Mucosa of stomach (tissue), 1 donor: ENCODE measurements around the gene B3GNT3.
A peak's percentile ranks its signal among the peaks of the same experiment; 100 is the strongest.

Experiments
- H3K27me3 ChIP-seq: one replicate; pipeline ENCODE4 v1.7.0; 2013; ENCODE audit warnings: mild to moderate bottlenecking, low read length; ENCODE audit not compliant: control insufficient read depth, insufficient read depth
- H3K36me3 ChIP-seq: one replicate; pipeline ENCODE4 v1.7.0; 2013; ENCODE audit warnings: low read length; ENCODE audit not compliant: control insufficient read depth, insufficient read depth
- H3K4me1 ChIP-seq: one replicate; pipeline ENCODE4 v1.7.0; 2013; ENCODE audit warnings: mild to moderate bottlenecking, low read length; ENCODE audit not compliant: control insufficient read depth, insufficient read depth
- H3K4me3 ChIP-seq: one replicate; pipeline ENCODE4 v1.7.0; 2013; ENCODE audit warnings: low read length
- H3K9ac ChIP-seq: one replicate; pipeline ENCODE4 v1.7.0; 2013; ENCODE audit warnings: mild to moderate bottlenecking, low read length, moderate library complexity
- H3K9me3 ChIP-seq: one replicate; pipeline ENCODE4 v1.7.0; 2013; ENCODE audit warnings: mild to moderate bottlenecking, low read length, moderate library complexity; ENCODE audit not compliant: control insufficient read depth
- donor health status: Pancreatic carcinoma.

Gene B3GNT3

DNA sequence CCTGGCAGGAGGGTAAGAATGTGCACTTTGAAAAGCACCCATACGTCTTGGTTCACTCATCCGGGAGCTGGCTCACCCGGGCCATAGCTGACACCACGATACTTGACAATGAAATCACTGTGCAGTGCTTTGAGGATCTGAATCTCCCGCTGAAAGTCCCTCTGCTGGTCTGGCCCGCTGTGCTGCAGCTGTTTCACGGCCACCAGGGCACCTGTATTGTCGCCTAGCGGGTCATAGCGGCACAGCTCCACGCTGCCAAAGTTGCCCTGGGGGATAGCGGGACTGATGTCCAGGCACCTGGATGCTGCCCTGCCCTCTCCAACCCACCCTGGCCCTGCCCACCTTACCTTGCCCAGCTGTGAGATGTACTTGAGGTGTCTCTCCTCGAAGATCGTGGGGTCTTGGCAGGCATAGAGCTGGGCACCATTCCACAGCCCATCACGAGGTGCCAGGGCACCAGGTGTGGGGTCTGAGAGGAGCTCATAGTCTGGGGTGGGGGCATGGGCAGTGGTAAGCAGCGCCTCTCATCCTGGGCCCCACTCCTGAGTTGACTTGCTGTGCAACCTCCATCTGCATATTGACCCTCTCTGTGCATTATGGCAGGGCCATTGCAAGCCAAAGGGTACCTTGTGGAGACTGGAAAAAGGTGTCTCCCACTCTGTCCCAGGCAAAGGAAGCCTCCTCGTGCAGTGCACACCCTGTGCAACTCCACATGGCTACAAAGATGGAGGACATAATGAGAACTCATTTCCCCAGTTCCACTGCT is 37.7 kb downstream of the B3GNT3 start:
- Histone ChIP-seq H3K4me1 (peaks cover 8% of the 10 kb centered on the region), H3K36me3 (no peaks in the 10 kb centered on the region), H3K27me3 (peaks cover 11% of the 10 kb centered on the region), H3K4me3 (no peak overlapping the region), H3K9me3 (no peaks in the 10 kb centered on the region), H3K9ac (no peak overlapping the region)

DNA sequence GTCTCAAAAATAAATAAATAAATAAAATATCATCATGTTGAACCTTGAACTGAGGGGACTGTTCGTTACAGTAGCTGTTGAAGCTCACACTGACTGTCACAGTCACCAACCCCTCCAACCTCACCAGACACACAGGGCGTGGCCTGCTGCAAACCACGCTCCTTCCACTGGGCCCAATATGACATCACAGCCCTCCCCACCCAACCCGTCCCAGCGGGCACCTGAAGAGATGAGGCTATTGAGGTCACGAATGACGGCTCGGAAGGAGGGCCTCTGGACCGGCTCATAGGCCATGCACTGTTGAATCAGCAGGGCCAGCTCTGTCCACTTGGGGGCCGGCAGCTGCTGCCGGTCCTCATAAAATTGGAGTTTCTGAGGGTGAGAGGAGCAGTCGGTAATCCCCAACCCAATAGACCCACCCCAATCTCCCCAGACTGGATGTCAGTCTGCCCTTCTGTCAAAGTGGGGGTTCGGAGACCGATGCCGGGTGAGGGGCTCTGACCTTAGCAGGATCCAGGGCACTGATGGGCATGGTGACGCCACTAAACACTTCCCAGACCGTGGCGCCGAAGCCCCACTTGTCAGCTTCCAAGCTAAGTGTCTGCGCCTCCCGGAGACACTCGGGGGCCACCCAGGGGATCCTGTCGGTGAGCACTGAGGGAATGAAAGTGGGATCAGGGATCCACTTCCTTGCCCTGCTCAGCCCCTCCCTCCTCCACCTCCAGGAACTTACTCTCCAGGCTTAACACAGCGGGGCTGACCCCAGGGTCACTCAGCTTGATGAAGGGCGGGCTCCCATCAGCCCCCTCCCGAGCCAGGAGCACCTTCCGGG is 39.6 kb downstream of the B3GNT3 start:
- Histone ChIP-seq H3K36me3 (no peaks in the 10 kb centered on the region), H3K27me3 (peaks cover 11% of the 10 kb centered on the region)

DNA sequence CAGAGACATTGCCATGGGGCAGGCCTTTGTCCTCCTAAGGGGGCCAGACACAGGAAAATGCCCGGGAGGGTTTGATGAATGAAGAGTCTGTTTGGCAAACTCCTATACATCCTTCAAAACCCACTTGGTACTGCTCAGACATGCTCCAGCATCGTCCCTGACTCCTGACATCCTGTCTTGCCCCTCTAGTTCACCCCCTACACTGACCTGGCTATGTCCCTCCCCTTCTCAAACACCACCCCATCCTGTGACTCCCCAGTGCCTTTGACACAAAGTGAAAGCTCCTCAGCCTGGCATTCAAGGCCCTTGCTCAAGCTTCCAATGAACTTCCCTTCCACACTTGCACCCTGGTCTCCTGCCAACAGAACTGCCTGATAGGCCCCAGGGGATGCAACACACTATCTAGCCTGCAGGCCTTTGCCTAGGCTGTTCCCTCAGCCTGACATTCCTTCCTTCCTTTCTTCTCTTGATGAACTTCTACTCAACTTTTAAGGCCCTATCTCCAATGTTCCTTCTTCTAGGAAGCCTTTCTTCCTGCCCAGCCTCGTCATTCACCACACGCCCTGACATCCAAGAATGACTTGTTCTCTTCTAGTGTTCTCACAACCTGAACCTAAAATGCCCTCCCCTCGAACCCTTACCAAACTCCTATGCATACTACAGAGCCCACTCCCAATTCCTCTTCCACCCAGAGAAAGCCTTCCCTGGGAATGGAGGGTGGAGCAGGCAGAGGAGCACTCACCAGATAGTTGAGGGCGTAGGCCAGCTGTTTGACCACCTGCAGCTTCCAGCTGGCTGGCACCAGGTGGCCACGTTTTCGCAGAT is 40.5 kb downstream of the B3GNT3 start:
- Histone ChIP-seq H3K4me1 (peaks cover 5% of the 10 kb centered on the region), H3K27me3 (peaks cover 5% of the 10 kb centered on the region), H3K9me3 (no peaks in the 10 kb centered on the region), H3K36me3 (no peaks in the 10 kb centered on the region), H3K9ac (no peak overlapping the region), H3K4me3 (no peak overlapping the region)

More for the DNA sequence above, 39.6 kb downstream of the B3GNT3 start:
- Histone ChIP-seq H3K9ac (no peak overlapping the region), H3K4me3 (no peak overlapping the region), H3K9me3 (no peaks in the 10 kb centered on the region), H3K4me1 (peaks cover 8% of the 10 kb centered on the region)

DNA sequence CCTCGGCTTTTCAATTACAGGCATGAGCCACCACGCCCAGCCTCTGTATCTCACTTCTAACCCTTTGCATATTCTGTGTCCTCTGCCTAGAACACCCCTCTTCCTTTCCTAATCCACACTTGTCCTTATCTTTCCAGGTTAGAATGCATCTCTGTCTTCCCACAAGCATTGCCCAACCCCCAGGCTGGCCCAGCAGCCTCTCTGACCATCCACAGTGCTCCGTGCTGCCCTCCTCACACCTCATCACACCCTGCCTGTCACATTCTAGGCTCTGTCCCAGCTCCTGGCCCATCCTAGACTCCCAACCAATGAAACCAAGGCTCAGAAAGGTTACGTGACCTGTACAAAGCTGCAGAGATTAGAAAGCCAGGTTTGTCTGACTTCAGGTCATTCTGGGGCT is 41.6 kb downstream of the B3GNT3 start:
- Histone ChIP-seq H3K4me1 (peaks cover 6% of the 10 kb centered on the region), H3K9me3 (no peaks in the 10 kb centered on the region), H3K9ac (no peak overlapping the region), H3K36me3 (no peaks in the 10 kb centered on the region), H3K4me3 (no peak overlapping the region), H3K27me3 (peaks cover 6% of the 10 kb centered on the region)

DNA sequence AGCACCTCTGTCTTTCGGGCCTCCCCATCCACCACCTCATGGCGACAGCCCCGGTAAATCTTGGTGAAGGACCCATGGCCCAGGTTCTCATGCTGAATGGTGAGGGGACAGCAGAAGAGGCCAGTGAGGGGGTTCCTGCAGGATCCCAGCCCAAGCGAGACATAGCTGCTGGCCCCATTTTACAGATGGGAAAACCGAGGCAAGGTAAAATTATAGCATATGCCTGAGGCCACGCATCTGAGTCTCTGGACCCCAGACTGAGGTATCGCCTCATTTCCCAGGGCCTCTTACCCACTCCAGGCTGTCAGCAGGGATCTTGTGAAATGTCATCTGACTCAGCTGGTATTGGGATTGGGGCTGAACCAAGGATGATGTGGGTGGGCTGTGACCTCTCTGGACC is 43.0 kb downstream of the B3GNT3 start:
- Histone ChIP-seq H3K4me3 (no peak overlapping the region), H3K9me3 (no peaks in the 10 kb centered on the region), H3K36me3 (no peaks in the 10 kb centered on the region), H3K27me3 (peaks cover 12% of the 10 kb centered on the region), H3K4me1 (peaks cover 16% of the 10 kb centered on the region), H3K9ac (no peak overlapping the region)

DNA sequence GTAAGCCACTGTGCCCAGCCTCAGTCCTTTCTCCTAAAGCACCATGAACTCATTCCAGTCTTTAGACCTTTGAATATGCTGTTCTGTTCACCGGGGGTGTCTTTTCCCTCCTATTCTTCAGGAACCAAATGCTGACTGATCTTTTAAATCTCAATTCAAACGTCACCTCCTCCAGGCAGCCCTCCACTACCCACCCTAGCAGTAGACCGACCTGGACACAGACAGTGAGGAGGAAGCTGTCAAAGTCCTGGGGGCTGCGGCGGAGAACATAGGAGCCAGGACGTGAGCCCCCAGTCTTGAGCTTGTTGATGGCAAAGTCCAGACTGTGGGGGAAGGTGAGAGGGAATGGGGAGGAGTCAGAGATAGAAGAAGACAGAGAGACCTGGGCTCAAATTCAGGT is 45.1 kb downstream of the B3GNT3 start:
- H3K4me3 ChIP-seq, result no peak overlapping the region
- H3K9me3 ChIP-seq, result no peaks in the 10 kb centered on the region
- peaks cover 17% of the 10 kb centered on the region for H3K27me3 ChIP-seq
- no peaks in the 10 kb centered on the region for H3K36me3 ChIP-seq
- peaks cover 16% of the 10 kb centered on the region for H3K4me1 ChIP-seq
- no peak overlapping the region for H3K9ac ChIP-seq

DNA sequence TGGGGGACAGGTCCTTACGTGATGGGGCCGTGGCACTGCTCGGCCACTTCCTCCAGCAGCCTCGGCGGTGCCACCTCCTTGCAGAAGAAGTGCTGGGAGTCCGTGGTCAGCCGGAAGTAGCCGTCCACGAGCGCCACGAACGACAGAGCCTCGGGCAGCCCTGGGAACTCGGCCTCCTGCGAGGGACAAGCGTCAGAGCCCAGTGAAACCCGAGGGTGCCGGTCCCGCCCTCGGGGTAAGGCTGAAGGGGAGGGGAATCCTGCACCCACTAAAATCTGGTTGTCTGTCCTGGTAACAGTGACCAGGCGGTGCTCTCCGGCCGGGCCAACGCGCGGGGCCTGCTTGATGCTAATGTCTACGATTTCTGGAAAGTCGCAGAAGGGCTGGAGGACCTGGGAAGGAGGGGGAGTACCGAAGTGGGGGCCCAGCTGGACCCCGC is 46.5 kb downstream of the B3GNT3 start:
- no peaks in the 10 kb centered on the region for H3K9me3 ChIP-seq
- peaks cover 17% of the 10 kb centered on the region for H3K27me3 ChIP-seq
- H3K4me3 ChIP-seq, result no peak overlapping the region
- peak overlapping the region; percentile 22 for H3K9ac ChIP-seq
- no peaks in the 10 kb centered on the region for H3K36me3 ChIP-seq
- H3K4me1 ChIP-seq, result peaks cover 16% of the 10 kb centered on the region

DNA sequence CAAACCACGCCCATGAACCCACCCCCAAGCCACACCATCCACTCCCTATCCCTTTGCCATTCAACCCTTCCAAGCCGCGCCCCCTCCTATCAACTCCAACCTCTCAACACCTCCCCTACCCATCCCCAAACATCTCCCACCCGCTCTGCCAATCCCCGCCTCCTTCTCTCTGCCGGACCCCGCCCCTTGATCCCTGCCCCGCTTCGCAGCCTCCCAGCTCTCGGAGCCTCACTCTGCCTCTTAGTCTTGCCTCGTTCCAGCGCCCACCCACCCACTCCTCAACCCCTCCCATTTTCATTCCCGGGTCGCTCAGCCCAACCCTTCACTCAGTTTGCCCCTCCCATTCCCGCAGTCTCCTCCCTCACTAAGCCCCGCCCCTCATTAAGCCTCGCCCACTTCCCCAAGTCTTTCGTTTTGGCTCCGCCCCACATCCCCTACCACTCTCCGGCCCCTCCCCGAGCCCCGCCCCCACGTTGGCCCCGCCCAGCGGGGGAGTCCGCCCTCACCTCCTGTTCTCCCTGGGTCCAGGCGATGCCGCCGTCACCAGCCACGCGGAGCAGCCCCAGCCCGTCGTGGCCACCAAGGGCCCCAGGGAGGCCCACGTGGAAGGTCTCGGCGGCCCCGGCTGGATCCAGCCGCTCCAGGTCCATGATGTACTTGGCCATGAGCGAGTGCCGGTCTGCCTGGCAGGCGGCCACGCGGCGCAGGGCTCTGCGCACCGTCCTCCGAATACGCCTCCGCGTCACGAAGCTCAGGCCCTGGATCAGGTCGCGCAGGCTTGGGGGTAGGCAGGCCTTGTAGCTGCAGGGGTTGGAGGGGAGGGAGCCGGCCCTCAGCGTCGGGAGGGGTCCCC is 47.1 kb downstream of the B3GNT3 start:
- H3K9me3 ChIP-seq, result no peaks in the 10 kb centered on the region
- H3K4me1 ChIP-seq, result peaks cover 16% of the 10 kb centered on the region
- H3K4me3 ChIP-seq, result peak overlapping the region; percentile 25
- no peaks in the 10 kb centered on the region for H3K36me3 ChIP-seq
- peaks cover 17% of the 10 kb centered on the region for H3K27me3 ChIP-seq
- H3K9ac ChIP-seq, result peak overlapping the region; percentile 39

DNA sequence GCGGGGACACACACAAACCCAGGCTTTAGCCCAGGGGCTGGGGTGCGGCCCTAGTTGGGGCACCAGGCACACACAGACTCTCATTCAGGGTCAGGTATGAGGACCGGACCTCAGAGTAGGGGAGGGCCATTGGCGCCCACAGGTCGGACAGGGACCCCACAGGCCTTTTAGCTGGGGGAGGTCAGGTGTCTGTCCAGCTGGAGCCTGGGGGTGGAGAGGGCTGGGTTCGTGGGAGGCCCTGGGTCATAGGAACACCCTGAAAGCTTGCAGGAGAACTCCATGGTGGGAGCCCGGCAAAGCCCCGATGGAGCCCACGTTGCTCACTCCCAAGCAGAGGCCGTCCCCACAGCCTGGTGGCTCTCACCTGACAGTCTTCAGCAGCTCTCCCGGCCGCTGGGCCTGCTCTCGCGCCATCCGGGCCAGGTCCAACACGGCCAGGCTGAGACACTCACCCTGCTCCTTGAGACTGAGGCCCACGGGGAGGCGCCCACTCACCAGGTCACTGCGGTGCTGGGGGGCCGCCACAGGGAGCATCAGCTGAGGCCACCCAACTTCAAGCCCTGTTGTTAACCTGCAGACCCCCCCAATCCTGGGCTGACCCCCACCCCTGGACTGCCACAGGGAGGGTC is 47.8 kb downstream of the B3GNT3 start:
- Histone ChIP-seq H3K9me3 (no peaks in the 10 kb centered on the region), H3K4me3 (no peak overlapping the region), H3K4me1 (peaks cover 16% of the 10 kb centered on the region), H3K36me3 (no peaks in the 10 kb centered on the region), H3K27me3 (peaks cover 18% of the 10 kb centered on the region), H3K9ac (peak overlapping the region; percentile 39)

DNA sequence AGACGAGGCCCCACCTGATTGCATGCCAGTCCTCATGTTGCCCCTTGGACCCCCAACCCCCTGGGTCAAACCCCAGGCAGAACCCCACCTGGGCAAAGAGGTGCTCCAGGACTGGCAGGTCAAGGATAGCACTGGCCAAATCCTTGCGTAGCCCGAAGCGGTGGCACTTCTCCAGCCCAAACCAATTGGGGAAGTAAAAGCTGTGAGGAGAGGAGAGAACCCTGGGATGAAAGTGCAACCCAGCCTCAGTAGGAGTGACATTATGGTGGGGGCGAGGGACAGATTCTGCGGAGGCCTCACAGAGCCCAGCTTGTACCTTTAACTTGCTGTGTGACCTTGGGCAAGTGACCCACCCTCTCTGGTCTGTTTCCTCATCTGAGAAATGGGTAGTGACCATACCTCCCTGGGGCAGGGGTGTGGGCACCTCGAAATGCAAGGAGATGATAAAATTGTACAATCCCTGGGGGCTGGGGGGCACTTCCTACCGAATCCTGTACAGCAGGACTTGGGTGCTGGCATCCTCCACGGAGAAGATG is 48.4 kb downstream of the B3GNT3 start:
- peaks cover 16% of the 10 kb centered on the region for H3K4me1 ChIP-seq
- H3K9me3 ChIP-seq, result no peaks in the 10 kb centered on the region
- no peak overlapping the region for H3K9ac ChIP-seq
- H3K27me3 ChIP-seq, result peaks cover 22% of the 10 kb centered on the region
- no peak overlapping the region for H3K4me3 ChIP-seq
- H3K36me3 ChIP-seq, result no peaks in the 10 kb centered on the region
